HFFc6 (cell line): Measurements from ENCODE around the gene P2RY12. TPM values are rescaled to one million over a fixed set of nuclear protein-coding genes. Genes with fewer than 3 reads are reported as not detected.

ENCODE experiments used
- DNase-seq: peaks from one replicate; pipeline ENCODE4 v3.0.0-alpha.2; 2018
- H3K27ac Mint-ChIP-seq: 2 replicates; pipeline ENCODE4 v1.8.0; 2020; ENCODE audit warnings: mild to moderate bottlenecking, mixed read lengths
- H3K27me3 Mint-ChIP-seq: 2 replicates; pipeline ENCODE4 v1.8.0; 2021; ENCODE audit warnings: mild to moderate bottlenecking, moderate library complexity, mixed read lengths; ENCODE audit not compliant: insufficient read depth
- H3K36me3 Mint-ChIP-seq: 2 replicates; pipeline ENCODE4 v1.8.0; 2021; ENCODE audit warnings: low read depth, mixed read lengths
- H3K4me1 Mint-ChIP-seq: 2 replicates; pipeline ENCODE4 v1.8.0; 2020; ENCODE audit warnings: low read depth, mixed read lengths
- H3K4me3 Mint-ChIP-seq: 2 replicates; pipeline ENCODE4 v1.8.0; 2020; ENCODE audit warnings: mild to moderate bottlenecking, moderate library complexity, mixed read lengths
- H3K9me3 Mint-ChIP-seq: 2 replicates; pipeline ENCODE4 v1.8.0; 2020; ENCODE audit warnings: mild to moderate bottlenecking, mixed read lengths
- CTCF ChIP-seq: fragments of 200-600 bp; sonication (generic); IDR thresholded peaks from 2 replicates; pipeline ENCODE4 v1.5.0; 2021; ENCODE audit warnings: antibody characterized with exemption, mild to moderate bottlenecking
- total RNA-seq, 6 experiments: library from RNA; stranded (reverse); fragmentation: NEBNext Ultra II Directional; extraction: Animal tissue kit (Norgen Biotek cat#: 25700); gene quantifications; 2 replicates in 1 of 6; 3 replicates in 5 of 6; pipeline ENCODE4 v1.2.3, GENCODE V29; 2021

P2RY12 gene
- total RNA-seq, 6 experiments from 2014 or later, result not detected

GRCh38 chr3:151312972-151313371, 71.6 kb downstream of the P2RY12 start:
- H3K36me3 Mint-ChIP-seq, result peaks cover 6% of the 10 kb centered on the region
- peaks cover 37% of the 10 kb centered on the region for H3K4me1 Mint-ChIP-seq
- no peak overlapping the region for H3K27ac Mint-ChIP-seq
- H3K4me3 Mint-ChIP-seq, result no peak overlapping the region
- peaks cover 4% of the 10 kb centered on the region; the same call in 1 of the 2 replicates for H3K27me3 Mint-ChIP-seq
- TF ChIP-seq CTCF, result no peak
- no peak for DNase-seq
- peaks cover 12% of the 10 kb centered on the region for H3K9me3 Mint-ChIP-seq

- no peak overlapping the region for H3K4me3 Mint-ChIP-seq
- peaks cover 4% of the 10 kb centered on the region; the same call in 1 of the 2 replicates for H3K9me3 Mint-ChIP-seq
- TF ChIP-seq CTCF, result no peak
- H3K36me3 Mint-ChIP-seq, result no peaks in the 10 kb centered on the region
- H3K27me3 Mint-ChIP-seq, result peaks cover 8% of the 10 kb centered on the region; the same call in 1 of the 2 replicates
- H3K4me1 Mint-ChIP-seq, result peaks cover 46% of the 10 kb centered on the region
- H3K27ac Mint-ChIP-seq, result no peak overlapping the region
- no peak for DNase-seq
Measured at GRCh38 chr3:151309566-151309965, 75.0 kb downstream of the P2RY12 start.

- H3K4me1 Mint-ChIP-seq, result peaks cover 58% of the 10 kb centered on the region
- H3K27me3 Mint-ChIP-seq, result peaks cover 8% of the 10 kb centered on the region
Measured at GRCh38 chr3:151307583-151308488, 76.7 kb downstream of the P2RY12 start.

DNA sequence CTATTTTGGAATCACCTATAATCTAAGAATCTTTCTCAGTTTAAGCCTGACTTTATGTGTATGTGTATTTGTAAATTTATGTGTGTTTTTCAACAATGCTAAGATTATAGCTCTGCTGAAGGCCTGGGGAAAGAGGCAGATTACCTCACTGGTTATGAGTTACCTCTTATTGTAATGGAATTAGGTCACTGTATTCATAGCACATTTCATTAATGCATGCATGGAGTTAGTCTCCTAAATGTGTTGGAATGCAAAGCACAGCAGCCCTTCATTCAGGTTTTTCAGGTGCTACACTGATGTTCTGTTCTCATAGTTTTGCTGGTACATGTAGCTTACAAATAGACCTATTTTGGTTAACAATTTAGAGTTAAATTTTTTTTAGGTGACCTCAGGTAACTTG, 77.4 kb downstream of the P2RY12 start:
- Mint-ChIP-seq H3K4me3 (no peak overlapping the region), H3K9me3 (no peaks in the 10 kb centered on the region), H3K27ac (no peak overlapping the region), H3K4me1 (peaks cover 65% of the 10 kb centered on the region), H3K36me3 (0 out of 2 replicates have a peak, but pooled peaks cover 4% of the 10 kb centered on the region), H3K27me3 (peaks cover 8% of the 10 kb centered on the region)
- TF ChIP-seq CTCF, result no peak
- DNase-seq, result no peak

More at GRCh38 chr3:151307583-151308488, 76.7 kb downstream of the P2RY12 start:
- peak; percentile 40 for DNase-seq
- 0 out of 2 replicates have a peak, but pooled peaks cover 2% of the 10 kb centered on the region for H3K36me3 Mint-ChIP-seq
- no peak for TF ChIP-seq CTCF
- no peaks in the 10 kb centered on the region for H3K9me3 Mint-ChIP-seq
- no peak overlapping the region for H3K4me3 Mint-ChIP-seq
- H3K27ac Mint-ChIP-seq, result no peak overlapping the region

- TF ChIP-seq CTCF, result no peak
- H3K4me1 Mint-ChIP-seq, result peaks cover 74% of the 10 kb centered on the region
- DNase-seq, result no peak
- H3K9me3 Mint-ChIP-seq, result no peaks in the 10 kb centered on the region
- peaks cover 12% of the 10 kb centered on the region for H3K27me3 Mint-ChIP-seq
- peak overlapping the region; percentile 74 for H3K4me3 Mint-ChIP-seq
- H3K27ac Mint-ChIP-seq, result peak overlapping the region; percentile 75
- 0 out of 2 replicates have a peak, but pooled peaks cover 4% of the 10 kb centered on the region for H3K36me3 Mint-ChIP-seq
Measured at GRCh38 chr3:151306168-151306810, 78.3 kb downstream of the P2RY12 start.
